K562 (cell line): Measurements from ENCODE around the gene RBM26. TPM values are rescaled to one million over a fixed set of nuclear protein-coding genes. Genes with fewer than 3 reads are reported as not detected.

Experiments used
- ATAC-seq: fragments of 200-7000 bp; cut with Tn5 transposase; 3 replicates; pipeline ENCODE4 v1.9.1; 2020; ENCODE audit warnings: moderate library complexity
- BruUV-seq: library from RNA; stranded (reverse); fragments of 400-500 nt; replicated peaks from 2 replicates; lab custom pipeline; 2021; lab: Mats Ljungman, UMichigan
- CTCF ChIA-PET: fragments of 300-600 bp; formaldehyde crosslinking; extraction: SDS; loops from one replicate; lab custom pipeline; 2021; ENCODE audit warnings: low intra/inter-chr PET ratio; lab: Yijun Ruan, JAX
- POLR2A ChIA-PET: fragments of 300-600, 350-650 bp; sonication (Branson Sonifier 250); formaldehyde crosslinking; extraction: SDS; loops from one replicate; lab custom pipeline; 2021; ENCODE audit warnings: antibody characterized with exemption, inconsistent platforms; lab: Yijun Ruan, JAX
- DNase-seq, 4 experiments: peaks; one replicate each; pipeline versions ENCODE4 v3.0.0 to v3.0.0-alpha.2; 2011 to 2018; ENCODE audit warnings: low spot score in 3 of 4, mixed read lengths in 3 of 4; ENCODE audit errors: extremely low read depth in 1 of 4
- FAIRE-seq: peaks from 2 replicates; lab custom pipeline; 2011; peaks lifted over from hg19 to GRCh38; lab: Jason Lieb, UNC
- H2AFZ ChIP-seq: 2 replicates; pipeline ENCODE4 v1.6.0; 2011; ENCODE audit warnings: low read depth, low read length, control low read depth, inconsistent platforms
- H3K27ac ChIP-seq: fragments of 200-600 bp; 3 replicates; pipeline ENCODE4 v1.8.0; 2011; ENCODE audit warnings: low read depth, mild to moderate bottlenecking, control low read depth, inconsistent platforms, low read length, moderate library complexity, mixed read lengths; ENCODE audit errors: extremely low read depth
- H3K27me3 ChIP-seq, 2 experiments: fragments of 300-600 bp in 1 of 2; 2 replicates in 1 of 2; 3 replicates in 1 of 2; pipeline versions ENCODE4 v1.6.0 to v1.8.0; 2011; ENCODE audit warnings: inconsistent platforms in 2 of 2, low read length in 2 of 2, mild to moderate bottlenecking in 1 of 2, mixed read lengths in 1 of 2, moderate library complexity in 1 of 2; ENCODE audit not compliant: control insufficient read depth in 2 of 2, insufficient read depth in 2 of 2
- H3K36me3 ChIP-seq: fragments of 300-600 bp; 3 replicates; pipeline ENCODE4 v1.8.0; 2011; ENCODE audit warnings: mild to moderate bottlenecking, low read length, inconsistent platforms; ENCODE audit not compliant: control insufficient read depth, insufficient read depth
- H3K4me1 ChIP-seq, 2 experiments: fragments of 200-600 bp in 1 of 2; replicated peaks in 1 of 2; 2 replicates in 1 of 2; 3 replicates in 1 of 2; pipeline versions ENCODE4 v1.5.1 to v1.8.0; 2011; ENCODE audit warnings: inconsistent platforms in 2 of 2, low read length in 2 of 2, mild to moderate bottlenecking in 1 of 2, mixed read lengths in 1 of 2, moderate library complexity in 1 of 2; ENCODE audit not compliant: control insufficient read depth in 2 of 2, insufficient read depth in 2 of 2
- H3K4me2 ChIP-seq: 2 replicates; pipeline ENCODE4 v1.6.1; 2011; ENCODE audit warnings: low read length, control low read depth, inconsistent platforms, mixed read lengths; ENCODE audit not compliant: insufficient read depth
- H3K4me3 ChIP-seq: fragments of 200-600 bp; sonication (generic), shearing (Covaris generic); 2 replicates; pipeline ENCODE4 v1.5.1; 2016; ENCODE audit warnings: control low read depth, inconsistent platforms
- H3K79me2 ChIP-seq: fragments of 200-600 bp; 3 replicates; pipeline ENCODE4 v1.8.0; 2011; ENCODE audit warnings: low read length, inconsistent platforms; ENCODE audit not compliant: control insufficient read depth, insufficient read depth
- H3K9ac ChIP-seq, 2 experiments: 2 replicates each; pipeline versions ENCODE4 v1.6.0 to v1.6.1; 2011; ENCODE audit warnings: low read depth in 2 of 2, low read length in 2 of 2, control low read depth in 1 of 2, inconsistent platforms in 1 of 2, mild to moderate bottlenecking in 1 of 2, mixed read lengths in 1 of 2; ENCODE audit not compliant: insufficient read depth in 1 of 2
- H3K9me1 ChIP-seq: one replicate; pipeline ENCODE4 v1.6.0; 2011; ENCODE audit warnings: inconsistent platforms, mild to moderate bottlenecking, low read length, moderate library complexity; ENCODE audit not compliant: control insufficient read depth, insufficient read depth
- H3K9me3 ChIP-seq: replicated peaks from 2 replicates; pipeline ENCODE4 v1.5.1; 2011; ENCODE audit warnings: low read depth, low read length, inconsistent platforms; ENCODE audit not compliant: control insufficient read depth, insufficient read depth
- H4K20me1 ChIP-seq: replicated peaks from 2 replicates; pipeline ENCODE4 v1.6.1; 2011; ENCODE audit warnings: low read length, inconsistent platforms, mixed read lengths; ENCODE audit not compliant: control insufficient read depth, insufficient read depth
- ATF2 ChIP-seq: sonication (generic); formaldehyde crosslinking; IDR thresholded peaks from 2 replicates; pipeline ENCODE4 v1.8.1; 2022; ENCODE audit warnings: missing genetic modification reagents
- COPS2 ChIP-seq: fragments of 450-650 bp; conservative IDR thresholded peaks from 2 replicates; pipeline ENCODE4 v1.6.1; 2016; ENCODE audit warnings: mild to moderate bottlenecking, moderate library complexity
- ELF2 ChIP-seq: fragments of 250-450 bp; sonication (Bioruptor Pico); IDR thresholded peaks from 2 replicates; pipeline ENCODE4 v1.5.0; 2021; ENCODE audit warnings: mild to moderate bottlenecking
- EP400 ChIP-seq: fragments of 450-650 bp; IDR thresholded peaks from 2 replicates; pipeline ENCODE4 v1.6.1; 2017; ENCODE audit warnings: antibody characterized with exemption, mild to moderate bottlenecking, moderate library complexity
- HNRNPK ChIP-seq: fragments of 200-400 bp; formaldehyde crosslinking; IDR thresholded peaks from one replicate; pipeline ENCODE4 v1.6.1; 2018; ENCODE audit warnings: mild to moderate bottlenecking, low read depth, low read length; ENCODE audit not compliant: poor library complexity, severe bottlenecking
- HNRNPL ChIP-seq: fragments of 200-400 bp; formaldehyde crosslinking; IDR thresholded peaks from 2 replicates; pipeline ENCODE4 v1.6.1; 2017; ENCODE audit warnings: low read depth, mild to moderate bottlenecking, low read length
- PHF8 ChIP-seq: fragments of 200-600 bp; sonication (generic); IDR thresholded peaks from 2 replicates; pipeline ENCODE4 v1.6.1; 2012; ENCODE audit warnings: mixed run types, mild to moderate bottlenecking, inconsistent platforms, low read length, moderate library complexity, borderline replicate concordance
- PML ChIP-seq: IDR thresholded peaks from 2 replicates; pipeline ENCODE4 v1.6.1; 2012; ENCODE audit warnings: low read length, inconsistent platforms
- SNRNP70 ChIP-seq: fragments of 200-400 bp; formaldehyde crosslinking; optimal IDR thresholded peaks from 2 replicates; pipeline ENCODE3; 2017; ENCODE audit warnings: low read depth, low read length
- ZNF589 ChIP-seq: fragments of 200-800 bp; sonication (Bioruptor generic); IDR thresholded peaks from 2 replicates; pipeline ENCODE4 v1.6.1; 2016; ENCODE audit warnings: low read depth, missing genetic modification characterization, missing compliant biosample characterization
- WGBS: fragments of 100-300 bp; shearing (Covaris generic); methylation state at CpG from one replicate; pipeline ENCODE4 v1.1.6; 2016; ENCODE audit warnings: low coverage, mixed read lengths; ENCODE audit not compliant: insufficient coverage; ENCODE audit errors: missing lambda C conversion rate; 5-methylcytosine and 5-hydroxymethylcytosine counted together
- in situ Hi-C: fragments of 300-500 bp; cut with MboI; formaldehyde crosslinking; loops from 4 replicates; pipeline ENCODE4 v1.15.0; 2018; ENCODE audit warnings: inconsistent platforms, mixed read lengths
- intact Hi-C: fragments of 100-400 bp; cut with micrococcal nuclease; formaldehyde crosslinking; loops from 2 replicates; pipeline ENCODE4 v1.14.2; 2022
- polyA plus RNA-seq, 8 experiments: library from polyadenylated mRNA; depleted of rRNA in 4 of 8; stranded (reverse) in 5 of 8; unstranded in 3 of 8; fragments of >200 nt; fragmentation: Nextera tagmentation in 2 of 8; fragmentation: Illumina TruSeq in 1 of 8; extraction: Ambion mirVana in 2 of 8; extraction: Trizol in 1 of 8; gene quantifications; 2 replicates each; pipeline versions ENCODE4 v1.2.1 to v1.2.3, GENCODE V29; 2011 to 2014; ENCODE audit warnings: inconsistent platforms in 1 of 8, missing spikeins in 1 of 8
- total RNA-seq, 7 experiments: library from RNA; depleted of rRNA in 6 of 7; stranded (reverse); fragments of >200 nt in 6 of 7; fragmentation: Illumina TruSeq in 2 of 7; extraction: Trizol in 2 of 7; gene quantifications; 2 replicates each; pipeline versions ENCODE4 v1.2.1 to v1.2.3, GENCODE V29; 2011 to 2021; ENCODE audit warnings: low replicate concordance in 1 of 7

RBM26 gene
- total and polyA plus RNA-seq, 9 of the 15 experiments (the other 6 are each of a cell fraction or from before 2014, with no cell fraction given): 10.0 to 42.4 (median 26.4) TPM

DNA sequence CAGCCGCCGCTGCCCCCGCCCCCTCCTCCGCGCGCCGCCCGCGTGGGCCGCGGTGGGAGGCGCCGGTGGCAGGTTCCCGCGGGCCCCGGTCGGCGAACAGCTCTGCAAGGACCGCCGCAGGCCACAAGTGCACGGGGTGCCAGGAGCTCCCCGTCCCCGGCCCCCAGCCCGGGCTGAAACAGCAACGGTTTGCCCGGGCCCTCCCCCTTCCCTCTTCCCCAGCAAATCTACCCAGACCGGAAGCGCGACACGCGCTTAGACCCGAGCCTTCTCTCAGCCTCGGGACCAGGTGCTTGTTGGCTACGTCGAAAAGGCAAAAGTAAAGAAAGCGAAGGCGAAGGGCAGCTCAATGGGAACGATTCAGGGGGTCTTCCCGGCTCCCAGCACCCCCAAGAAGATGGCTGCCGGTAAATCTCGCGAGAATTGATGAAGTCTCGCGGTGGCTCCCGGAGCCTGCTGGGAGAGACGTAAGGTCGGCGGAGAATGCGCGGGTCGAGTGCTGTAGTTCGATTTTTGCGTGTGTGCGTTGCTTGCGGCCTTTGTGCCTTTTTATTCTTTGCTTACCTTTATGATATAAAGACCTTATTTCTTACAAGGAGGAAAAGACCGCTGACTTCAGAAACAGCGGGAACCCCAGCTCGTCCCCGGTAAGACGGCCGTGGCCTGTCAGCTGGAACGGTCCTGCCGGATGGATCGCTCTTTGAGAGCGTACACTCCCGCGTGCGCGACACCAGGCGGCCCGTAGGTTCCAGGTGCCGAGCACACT lies at the start of gene RBM26 (continued):
- TF ChIP-seq ATF2 (CRISPR knock-in tag): no peak
- no peak for TF ChIP-seq SNRNP70
- TF ChIP-seq EP400: peak; percentile 92
- no peak for TF ChIP-seq COPS2
- TF ChIP-seq HNRNPK: no peak
- TF ChIP-seq HNRNPL: no peak
- no peak for TF ChIP-seq ELF2 (CRISPR knock-in tag)
- peak; percentile 79 for TF ChIP-seq PML
- TF ChIP-seq, all 486 proteins: peak for 90

DNA sequence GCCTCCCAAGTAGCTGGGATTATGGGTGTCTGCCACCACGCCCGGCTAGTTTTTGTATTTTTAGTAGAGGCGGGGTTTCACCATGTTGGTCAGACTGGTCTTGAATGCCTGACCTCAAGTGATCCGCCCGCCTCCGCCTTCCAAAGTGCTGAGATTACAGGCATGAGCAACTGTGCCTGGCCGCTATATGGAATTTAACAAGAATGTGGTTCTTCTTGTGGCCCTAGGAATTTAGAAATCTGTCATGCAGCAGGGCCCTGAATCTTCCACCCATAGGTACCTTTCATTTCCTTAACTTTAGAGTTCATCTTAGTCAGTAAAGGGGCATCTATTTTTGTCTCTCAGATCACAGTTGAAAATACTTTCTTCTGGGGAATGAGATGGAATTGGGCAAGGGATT lies 49.3 kb upstream of the RBM26 start:
- 93% methylated on average over 5 of the region's 7 CpGs for WGBS
- POLR2A ChIA-PET: no interaction called here
- FAIRE-seq: no peak

More for the DNA sequence above, 49.3 kb upstream of the RBM26 start:
- in situ Hi-C loops: no loop called here
- Histone ChIP-seq H3K27me3 (no peaks in the 10 kb centered on the region), H3K9ac (no peak overlapping the region), H3K9me1 (no peaks in the 10 kb centered on the region), H4K20me1 (no peaks in the 10 kb centered on the region), H3K9me3 (no peaks in the 10 kb centered on the region; the same call in 1 of the 2 replicates), H2AFZ (no peak overlapping the region), H3K79me2 (no peaks in the 10 kb centered on the region), H3K4me2 (no peak overlapping the region), H3K27ac (no peak overlapping the region), H3K4me3 (no peak overlapping the region), H3K36me3 (no peaks in the 10 kb centered on the region), H3K4me1 (peaks cover 0 to 15% of the 10 kb centered on the region in 2 experiments; a peak in 2 of 5 replicates)
- CTCF ChIA-PET: no interaction called here
- ATAC-seq (no peak), DNase-seq (no peak)
- intact Hi-C loops: no loop called here
- no TSS peak for BruUV-seq
- TF ChIP-seq PHF8: no peak
- no peak for TF ChIP-seq ZNF589 (CRISPR knock-in tag)
